Embryonic facial prominence (tissue), 1 donor: ENCODE data around the gene KIF13A.
"Not testable (repeated sequence)": the region's sequence is repeated elsewhere in the genome, so short reads cannot be mapped to it uniquely, and the experiment has no call there.

Experiments used
- DNase-seq: peaks from one replicate; pipeline ENCODE4 v3.0.0-alpha.2; 2016; ENCODE audit errors: extremely low spot score

The KIF13A gene

DNA sequence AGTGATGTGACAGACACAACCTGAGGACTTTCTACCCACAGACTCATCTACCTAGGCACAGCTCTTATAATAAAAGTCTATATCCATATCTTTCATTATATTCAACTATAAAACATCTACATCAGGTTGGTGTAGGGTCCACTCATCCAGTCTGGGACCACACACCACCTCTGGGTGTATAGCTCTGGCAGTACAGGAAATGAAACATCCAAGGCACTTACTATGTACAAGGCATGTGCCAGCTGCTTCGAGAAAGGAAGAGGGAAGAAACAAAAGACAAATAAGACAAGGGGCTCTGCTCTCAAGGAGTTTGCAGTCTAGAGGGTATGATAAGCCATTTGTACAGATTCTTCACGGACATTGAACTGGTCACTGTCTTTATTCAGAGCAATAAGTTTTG, 18.6 kb downstream of the KIF13A start:
- DNase-seq = no peak

DNA sequence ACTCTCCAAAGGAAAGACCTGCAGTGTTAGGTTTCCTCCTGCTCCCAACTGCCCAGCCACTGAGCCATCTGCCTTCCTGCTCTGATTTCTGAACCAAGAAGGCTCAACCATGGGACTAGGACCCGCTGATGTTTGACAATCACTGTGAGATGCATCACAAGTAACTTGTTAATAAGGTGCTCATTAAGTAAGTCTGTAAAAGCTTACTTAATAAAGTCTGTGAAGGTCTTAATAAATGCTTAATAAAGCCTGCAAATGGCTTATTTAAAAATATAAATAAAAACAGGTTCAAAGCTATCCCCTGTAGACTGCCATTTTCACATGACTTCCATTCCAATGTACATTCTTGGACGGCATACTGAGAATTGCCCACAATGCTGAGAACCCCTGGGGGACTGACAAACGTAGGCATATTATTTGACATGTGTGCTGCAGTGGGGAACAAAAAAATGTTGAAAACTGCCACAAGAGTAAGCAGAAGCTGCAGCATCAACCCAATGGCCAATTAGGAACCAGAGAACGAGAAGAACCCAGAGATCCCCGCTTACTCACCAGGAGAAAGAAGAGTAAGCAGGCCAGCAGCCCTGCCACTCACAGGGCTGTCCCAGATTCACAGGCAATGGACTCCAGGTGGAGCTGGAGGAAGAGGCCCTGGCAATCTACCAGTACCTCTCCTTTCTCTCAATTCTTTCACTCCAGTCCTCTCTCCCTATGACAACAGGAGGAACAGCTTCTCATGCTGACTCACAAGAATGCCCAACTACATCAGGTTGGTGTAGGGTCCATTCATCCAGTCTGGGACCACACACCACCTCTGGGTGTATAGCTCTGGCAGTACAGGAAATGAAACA, 19.5 kb downstream of the KIF13A start:
- DNase-seq = no peak

DNA sequence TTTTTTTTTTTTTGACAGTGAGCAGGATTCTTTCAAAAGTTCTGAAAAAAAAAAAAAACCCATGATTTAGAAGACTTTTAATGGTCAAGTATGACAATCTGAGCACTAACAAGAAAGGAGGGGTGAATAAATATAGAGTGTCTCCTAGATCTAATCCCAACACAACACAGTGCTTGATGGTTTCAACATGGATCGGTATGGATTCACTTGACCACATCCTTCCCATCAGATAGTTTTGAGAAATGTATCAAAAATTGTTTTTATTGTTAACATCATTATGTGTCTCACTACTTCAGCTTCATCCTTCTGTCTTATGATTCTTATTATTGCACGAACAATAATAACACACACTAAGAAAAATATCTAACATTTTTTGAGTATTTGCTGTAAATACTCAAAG, 21.0 kb downstream of the KIF13A start:
- DNase-seq = no peak

DNA sequence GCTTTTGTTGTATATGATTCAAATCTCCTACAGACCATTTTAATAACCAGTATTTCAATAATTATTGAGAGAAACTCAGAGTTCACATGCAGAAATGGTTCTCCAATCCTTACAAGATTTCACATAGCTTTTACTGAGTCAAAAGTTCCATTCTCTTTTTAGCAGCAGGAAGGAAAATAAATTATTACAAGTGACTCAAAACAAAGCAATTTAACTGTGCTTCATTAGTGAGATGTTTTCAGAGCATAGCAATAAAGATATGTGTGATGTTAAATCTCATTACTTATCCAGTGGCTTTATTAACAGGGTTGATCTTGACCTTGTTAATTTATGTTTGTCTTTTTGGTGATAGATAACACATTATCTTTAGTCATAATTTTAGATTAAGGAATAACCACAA, 22.0 kb downstream of the KIF13A start:
- DNase-seq = no peak

DNA sequence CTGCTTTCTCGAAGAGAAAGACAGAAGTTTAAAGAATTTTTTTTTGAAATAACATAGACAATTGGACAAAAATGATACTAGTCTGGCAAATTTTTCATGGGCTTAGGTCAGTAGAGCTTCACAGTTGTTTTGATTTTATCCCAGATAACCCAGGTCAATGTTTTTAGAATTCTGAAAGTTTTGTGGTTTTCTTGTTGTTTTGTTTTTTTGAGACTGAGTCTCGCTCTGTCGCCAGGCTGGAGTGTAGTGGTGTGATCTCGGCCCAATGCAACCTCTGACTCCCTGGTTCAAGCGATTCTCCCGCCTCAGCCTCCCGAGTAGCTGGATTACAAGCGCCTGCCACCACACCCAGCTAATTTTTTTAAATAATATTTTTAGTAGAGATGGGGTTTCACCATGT, 22.8 kb downstream of the KIF13A start:
- no peak for DNase-seq

DNA sequence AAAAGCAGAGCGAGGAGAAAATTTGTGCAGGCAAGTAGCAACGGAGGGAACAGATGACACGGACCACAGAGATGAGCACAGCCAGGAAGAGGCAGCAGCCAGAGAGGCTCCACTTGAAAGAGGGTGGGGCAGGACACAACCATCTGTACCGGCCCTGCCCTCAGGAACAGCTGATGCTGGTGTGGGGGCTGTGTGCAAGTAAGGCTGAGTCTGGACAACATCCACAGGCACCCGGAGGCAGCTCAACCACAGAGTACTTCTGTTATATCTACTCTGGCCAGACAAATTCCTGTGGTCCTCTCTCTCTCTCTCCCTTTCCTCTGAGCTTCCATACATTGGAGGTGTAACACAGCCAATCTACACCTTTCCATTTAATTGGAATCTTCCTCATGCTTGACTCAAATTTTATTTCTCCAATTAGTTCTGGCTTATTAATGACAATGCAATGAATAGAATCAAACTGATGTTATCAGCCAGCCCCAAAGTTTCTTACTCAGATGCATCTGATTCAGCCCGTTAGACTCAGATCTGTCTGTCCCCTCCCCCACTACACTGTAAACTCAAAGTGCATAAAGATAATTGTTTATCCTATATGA, 24.9 kb downstream of the KIF13A start:
- no peak for DNase-seq

DNA sequence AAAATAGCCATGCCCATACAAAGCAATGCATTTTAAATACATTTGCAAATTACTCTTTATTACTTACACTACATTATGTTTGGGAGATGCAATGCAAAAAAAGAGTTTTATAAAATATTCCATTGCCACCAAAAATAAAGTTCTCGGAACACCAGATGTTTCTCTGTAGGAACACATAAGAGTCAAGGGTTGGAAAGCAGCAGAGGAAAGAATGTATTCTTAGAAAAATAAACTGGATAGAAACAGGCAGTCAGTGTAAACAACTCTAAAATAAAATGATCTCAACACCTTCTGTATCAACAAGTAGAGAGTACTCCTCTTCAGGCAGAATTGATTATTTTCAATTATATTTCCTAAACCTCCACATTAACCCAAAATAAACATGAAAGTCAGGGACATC, 28.1 kb downstream of the KIF13A start:
- no peak for DNase-seq

DNA sequence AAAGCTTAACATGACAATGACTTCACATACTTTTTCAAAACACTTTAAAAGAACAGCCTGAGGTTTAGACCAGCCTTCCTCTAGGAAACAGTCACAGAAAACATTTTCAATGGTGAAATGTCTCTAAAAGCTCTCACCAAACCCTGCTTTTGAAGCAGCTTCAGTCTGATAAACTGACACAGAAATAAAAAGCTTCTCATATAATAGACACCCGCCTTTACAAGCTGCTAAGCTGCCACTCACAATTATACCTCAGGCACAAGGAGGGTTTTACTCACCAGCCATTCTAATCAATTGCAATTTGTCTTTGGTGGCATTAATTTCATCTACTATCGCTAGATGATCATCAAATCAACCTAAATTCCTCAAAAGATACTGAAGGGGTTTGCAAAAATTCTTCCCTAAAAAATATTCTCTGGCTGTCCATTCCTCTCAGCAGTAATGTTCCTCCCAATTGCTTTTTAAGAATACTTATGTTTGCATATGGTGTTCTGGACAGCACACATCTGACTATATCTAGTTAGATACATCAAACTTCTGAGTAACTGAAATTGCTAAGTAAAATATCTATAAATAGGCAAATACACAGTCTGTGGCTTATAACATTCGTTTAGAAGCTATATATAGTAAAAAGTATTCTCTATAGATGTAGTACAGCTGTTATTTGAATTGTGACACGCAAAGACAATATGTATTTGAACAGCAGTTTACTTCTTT, 29.4 kb downstream of the KIF13A start:
- DNase-seq = no peak

DNA sequence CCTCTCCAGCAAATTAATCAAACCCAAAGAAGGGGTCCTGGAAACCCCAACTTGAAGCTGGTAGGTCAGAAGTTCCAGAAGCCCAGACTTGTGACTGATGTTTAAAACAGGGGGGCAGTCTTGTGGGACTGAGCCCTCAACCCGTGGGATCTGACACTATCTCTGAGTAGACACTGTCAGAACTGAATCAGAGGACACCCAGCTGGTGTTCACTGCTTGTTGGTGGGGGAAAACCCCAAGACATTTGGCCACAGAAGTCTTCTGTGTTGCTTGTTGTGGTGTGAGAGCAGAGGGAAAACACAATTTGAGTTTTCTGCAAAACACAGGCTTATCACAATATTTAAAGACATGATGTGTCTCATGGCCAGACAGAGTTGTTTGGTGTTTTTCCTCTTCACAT, 29.9 kb downstream of the KIF13A start:
- DNase-seq = no peak

DNA sequence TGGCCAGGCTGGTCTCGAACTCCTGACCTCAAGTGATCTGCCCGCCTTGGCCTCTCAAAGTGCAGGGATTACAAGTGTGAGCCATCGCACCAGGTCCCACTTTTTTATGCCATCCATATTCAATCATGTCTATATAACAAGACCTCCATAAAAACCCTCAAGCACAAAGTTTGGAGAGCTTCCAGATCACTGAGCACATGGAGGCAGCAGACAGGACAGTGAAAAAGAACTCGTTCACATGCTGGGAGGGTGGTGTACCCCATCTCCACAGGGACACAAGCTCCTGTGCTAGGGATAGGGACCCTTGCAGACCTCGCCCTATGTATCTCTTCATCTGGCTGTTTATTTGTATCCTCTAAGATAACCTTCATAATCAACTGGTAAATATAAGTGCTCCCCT, 30.3 kb downstream of the KIF13A start:
- no peak for DNase-seq

DNA sequence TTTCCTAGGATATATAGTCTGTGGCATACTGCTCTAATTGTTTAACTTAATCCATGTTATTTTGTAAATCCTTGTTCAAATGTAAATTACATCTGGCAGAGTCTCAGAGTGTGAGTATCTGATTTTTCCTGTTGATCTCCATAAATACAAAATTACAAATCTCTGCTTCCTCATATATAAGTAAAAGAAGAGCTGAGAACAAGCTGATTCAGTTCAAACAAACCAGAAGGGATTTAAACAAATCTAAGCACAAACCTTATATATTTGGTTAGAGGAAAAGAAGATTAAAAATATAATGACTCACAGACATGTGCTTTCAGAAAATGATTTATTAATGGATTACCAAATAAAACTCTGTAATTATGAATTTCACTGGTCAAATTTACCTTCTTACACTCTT, 37.3 kb downstream of the KIF13A start:
- DNase-seq = no peak

DNA sequence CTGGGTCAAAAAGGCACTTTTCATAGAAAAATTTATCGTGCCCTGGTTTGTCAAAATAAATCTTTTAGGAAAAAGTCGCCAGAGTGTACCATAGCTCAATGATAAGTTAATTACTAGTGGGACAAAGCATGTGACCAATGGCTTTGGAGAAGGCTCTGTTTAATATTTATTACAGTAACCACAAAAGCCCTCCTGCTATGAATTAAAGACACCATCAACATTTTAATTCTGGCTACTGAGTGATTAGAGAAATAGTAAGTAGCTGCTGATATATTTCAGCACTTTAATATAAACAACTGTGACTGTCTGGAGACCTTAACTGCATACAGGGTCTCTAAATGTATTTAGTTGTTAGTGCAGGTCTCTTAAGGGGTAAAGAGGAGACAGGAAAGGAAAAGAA, 38.3 kb downstream of the KIF13A start:
- DNase-seq = no peak

DNA sequence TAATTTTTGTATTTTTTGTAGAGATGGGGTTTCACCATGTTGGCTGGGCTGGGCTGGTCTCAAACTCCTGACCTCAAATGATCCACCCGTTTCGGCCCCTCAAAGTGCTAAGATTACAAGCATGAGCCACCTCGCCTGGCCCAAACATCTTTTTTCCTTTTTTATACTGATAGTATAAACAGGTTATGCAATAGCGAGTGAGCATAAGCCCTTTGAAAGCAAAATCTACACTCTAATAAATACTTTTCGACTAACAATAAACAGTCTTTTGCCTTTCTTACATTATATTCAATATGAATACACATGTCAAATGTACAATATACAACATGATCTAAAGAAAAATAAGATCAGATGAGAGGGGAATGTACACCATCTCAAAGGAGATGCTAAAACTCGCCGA, 38.7 kb downstream of the KIF13A start:
- no peak for DNase-seq

DNA sequence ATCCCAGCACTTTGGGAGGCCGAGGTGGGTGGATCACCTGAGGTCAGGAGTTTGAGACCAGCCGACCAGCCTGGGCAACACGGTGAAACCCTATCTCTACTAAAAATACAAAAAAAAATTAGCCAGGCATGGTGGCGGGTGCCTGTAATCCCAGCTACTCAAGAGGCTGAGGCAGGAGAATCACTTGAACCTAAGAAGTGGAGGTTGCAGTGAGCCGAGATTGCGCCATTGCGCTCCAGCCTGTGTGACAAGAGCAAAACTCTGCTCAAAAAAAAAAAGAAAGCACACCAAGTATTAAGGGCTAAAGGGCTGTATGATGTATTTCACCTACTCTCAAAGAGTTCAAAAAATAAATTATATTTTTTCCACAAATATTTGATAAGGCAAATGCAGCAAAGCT, 39.9 kb downstream of the KIF13A start:
- not testable (repeated sequence) for DNase-seq

DNA sequence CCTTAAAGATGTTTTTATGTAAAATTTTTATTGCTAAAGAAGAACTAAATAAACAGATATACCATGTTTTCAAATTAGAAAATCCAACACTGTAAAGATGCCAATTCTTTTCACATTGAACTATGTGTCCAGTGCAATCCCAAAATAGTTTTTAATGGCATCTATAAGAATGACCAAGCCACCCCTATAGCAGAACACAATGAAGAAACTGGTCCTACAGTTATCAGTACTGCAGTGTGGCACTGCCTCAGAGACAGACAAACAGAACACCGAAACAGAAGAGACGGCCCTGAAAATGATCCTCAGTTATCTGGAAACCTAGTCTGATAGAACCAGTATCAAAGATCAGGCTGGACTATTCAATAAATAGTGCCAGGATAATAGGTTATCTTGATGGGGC, 41.9 kb downstream of the KIF13A start:
- no peak for DNase-seq

DNA sequence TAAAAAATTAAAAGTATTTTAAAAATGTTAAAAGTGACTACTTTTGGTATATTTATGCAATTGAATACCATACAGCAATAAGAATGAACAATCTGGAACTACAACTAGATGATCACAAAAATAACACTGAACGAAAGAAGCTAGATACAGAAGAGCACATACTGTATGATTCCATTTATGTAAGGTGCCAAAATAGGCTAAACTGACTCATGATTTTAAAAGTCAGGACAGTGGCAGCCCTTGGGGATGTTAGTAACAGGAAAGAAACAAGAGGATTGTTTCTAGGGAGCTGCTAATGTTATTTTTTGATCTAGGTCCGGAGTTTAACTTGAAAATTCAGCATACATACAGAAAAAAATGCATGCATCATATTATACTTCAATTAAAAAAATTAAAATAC, 42.3 kb downstream of the KIF13A start:
- DNase-seq = no peak

DNA sequence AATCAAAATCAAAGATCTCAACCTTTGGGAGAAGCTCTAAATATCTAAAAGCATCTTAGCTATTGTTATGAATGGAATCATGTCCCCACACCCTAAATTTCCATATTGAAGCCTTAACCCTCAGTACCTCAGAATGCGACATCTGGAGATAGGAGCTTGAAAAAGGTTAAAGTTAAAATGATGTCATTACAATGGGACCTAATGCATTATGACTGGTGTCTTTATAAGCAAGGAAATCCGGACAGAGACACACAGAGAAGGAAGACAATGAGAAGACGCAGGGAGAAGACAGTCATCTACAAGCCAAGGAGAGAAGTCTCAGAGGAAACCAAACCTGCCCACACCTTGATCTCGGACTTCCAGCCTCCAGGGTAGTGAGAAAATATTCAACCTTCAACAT, 46.1 kb downstream of the KIF13A start:
- DNase-seq = no peak

DNA sequence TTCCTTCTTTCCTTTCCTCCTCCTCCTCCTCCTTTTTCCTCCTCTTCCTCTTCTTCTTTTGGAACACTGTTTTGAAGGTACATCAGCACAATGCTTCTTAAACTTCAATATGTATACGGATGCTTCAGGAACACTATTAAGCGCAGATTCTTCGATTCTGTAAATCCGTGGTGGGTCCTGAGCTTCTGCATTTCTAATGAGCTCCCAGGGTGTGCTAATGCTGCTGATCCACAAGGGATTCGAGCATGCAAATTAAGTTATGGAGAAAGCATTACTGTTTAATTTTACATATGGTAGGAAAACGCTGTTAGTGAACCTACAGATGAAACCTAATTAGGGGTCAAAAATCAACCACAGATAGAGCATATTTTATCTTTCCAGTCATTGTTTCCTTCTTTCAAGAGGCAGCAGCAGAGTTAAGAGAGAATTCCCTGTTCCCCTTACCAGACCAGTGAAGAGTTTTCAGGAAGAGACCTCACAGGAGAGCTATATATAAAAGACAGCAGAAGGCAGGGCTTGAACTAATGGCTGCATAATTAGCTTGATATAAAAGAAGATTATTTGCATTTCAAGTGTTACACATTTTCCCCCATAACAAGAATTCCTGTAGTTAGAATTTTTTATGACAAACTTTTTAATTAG, 47.2 kb downstream of the KIF13A start:
- DNase-seq = no peak

DNA sequence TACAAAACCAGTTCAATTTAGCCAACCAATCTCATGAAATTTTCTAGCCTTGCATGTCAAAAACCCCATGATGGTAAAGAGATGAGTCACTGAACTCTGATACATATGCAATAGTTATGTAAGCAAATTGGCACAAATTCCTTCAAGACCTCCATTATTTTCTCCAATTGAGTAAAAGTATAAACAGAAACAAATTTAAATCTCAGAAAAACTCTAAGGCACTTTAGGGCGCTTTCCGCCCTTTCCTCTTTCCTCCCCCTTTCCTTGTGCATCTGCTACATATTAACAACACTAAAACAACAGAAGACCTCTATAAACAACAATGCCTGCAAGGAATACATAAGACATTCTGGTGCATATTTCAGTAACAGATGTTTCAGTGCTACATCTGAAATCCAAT, 48.5 kb downstream of the KIF13A start:
- DNase-seq = peak; percentile 54

DNA sequence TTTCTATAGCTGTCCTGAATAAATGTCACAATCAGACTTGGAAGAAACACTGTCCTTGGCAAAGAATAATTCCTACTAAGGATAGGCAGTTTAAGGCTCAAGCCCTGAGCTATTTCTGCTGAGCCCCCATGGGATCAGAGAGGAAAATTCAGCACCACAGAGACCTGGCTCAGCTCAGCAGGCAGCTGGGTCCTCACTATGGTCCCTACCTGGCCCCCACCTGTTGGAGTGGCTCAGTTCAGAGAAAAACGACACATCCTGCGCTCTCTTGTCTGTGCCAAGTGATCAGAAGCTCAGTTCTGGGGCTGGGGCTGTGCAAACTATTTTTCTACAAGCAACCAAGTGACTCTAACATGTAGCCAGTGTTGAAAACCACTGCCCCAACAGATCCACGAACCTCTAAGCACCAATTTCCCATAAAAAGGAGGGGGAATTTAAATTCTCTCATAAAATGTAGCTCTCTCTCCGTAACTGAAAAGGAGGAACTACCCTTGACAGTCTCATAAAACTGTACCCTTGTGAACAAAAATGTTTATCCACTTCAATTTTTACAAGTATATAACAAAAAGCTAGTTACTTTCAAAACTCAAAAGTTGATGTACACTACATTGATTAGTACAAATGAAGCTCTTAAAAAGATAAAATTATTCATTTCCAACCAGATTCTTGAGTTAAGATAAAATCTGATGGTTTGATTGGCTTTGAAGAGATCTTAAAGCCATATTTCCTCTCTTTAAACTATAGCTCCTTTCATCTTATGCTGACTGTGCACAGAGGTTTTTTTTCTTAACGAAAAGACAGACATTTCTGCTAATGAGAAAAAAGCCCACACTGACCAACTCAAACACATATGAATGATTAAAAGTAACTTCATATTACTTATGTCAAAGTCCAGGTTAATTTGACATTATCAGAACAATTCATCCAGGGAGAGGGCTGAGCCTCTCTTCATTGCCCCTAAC, 52.0 kb downstream of the KIF13A start:
- DNase-seq = no peak

DNA sequence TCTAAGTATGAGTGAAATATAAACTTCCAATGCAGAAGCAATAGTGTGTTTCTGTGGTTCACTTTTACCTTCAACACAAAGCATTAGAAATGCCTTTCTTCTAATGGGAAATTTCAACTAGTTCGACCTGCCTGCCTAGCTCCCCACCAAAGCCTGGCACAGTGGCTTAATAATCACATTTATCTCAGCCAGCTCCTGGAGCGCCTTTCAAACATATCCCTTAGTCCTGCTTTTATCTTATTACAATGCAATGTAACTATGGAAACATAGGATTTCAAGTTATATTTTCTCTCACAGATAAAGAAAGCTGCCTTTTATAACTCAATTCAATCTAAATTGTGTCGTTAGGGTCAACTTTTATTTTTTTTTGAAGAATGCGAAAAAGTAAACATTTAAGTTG, 53.7 kb downstream of the KIF13A start:
- no peak for DNase-seq
